Activated T-helper 1 cell treated with anti-CD3 and anti-CD28 coated beads, Interleukin-2, amount 50 U/mL, for 16 hours (primary cell): ENCODE data around the gene RYR3.
"Not testable (repeated sequence)": the region's sequence is repeated elsewhere in the genome, so short reads cannot be mapped to it uniquely, and the experiment has no call there.

Experiments
- DNase-seq, 2 donors: peaks; one replicate each; pipeline ENCODE4 v3.0.0-alpha.2; 2020; ENCODE audit warnings: low read depth in 1 of 2, low spot score in 1 of 2

The RYR3 gene

GRCh38 chr15:33569036-33569435 is 258.3 kb downstream of the RYR3 start:
- no peak for DNase-seq

- not testable (repeated sequence) for DNase-seq
Observed at GRCh38 chr15:33577911-33578310, 267.1 kb downstream of the RYR3 start.

GRCh38 chr15:33580526-33580925 is 269.8 kb downstream of the RYR3 start:
- DNase-seq: no peak

- no peak for DNase-seq
Observed at GRCh38 chr15:33581032-33581431, 270.3 kb downstream of the RYR3 start.

GRCh38 chr15:33584797-33585196 is 274.0 kb downstream of the RYR3 start:
- no peak for DNase-seq

- no peak for DNase-seq
Observed at GRCh38 chr15:33586786-33587697, 276.3 kb downstream of the RYR3 start.

- no peak for DNase-seq
Observed at GRCh38 chr15:33587773-33588172, 277.0 kb downstream of the RYR3 start.

GRCh38 chr15:33592864-33593263 is 282.1 kb downstream of the RYR3 start:
- no peak for DNase-seq

GRCh38 chr15:33598382-33598781 is 287.6 kb downstream of the RYR3 start:
- not testable (repeated sequence) for DNase-seq

GRCh38 chr15:33600212-33600611 is 289.4 kb downstream of the RYR3 start:
- no peak for DNase-seq

- no peak for DNase-seq
Observed at GRCh38 chr15:33601461-33601860, 290.7 kb downstream of the RYR3 start.

- DNase-seq: no peak
Observed at GRCh38 chr15:33608714-33609113, 297.9 kb downstream of the RYR3 start.

GRCh38 chr15:33612721-33613304 is 302.0 kb downstream of the RYR3 start:
- no peak for DNase-seq

- DNase-seq: no peak
Observed at GRCh38 chr15:33616475-33616874, 305.7 kb downstream of the RYR3 start.

GRCh38 chr15:33618350-33618749 is 307.6 kb downstream of the RYR3 start:
- DNase-seq: no peak

GRCh38 chr15:33621141-33621540 is 310.4 kb downstream of the RYR3 start:
- DNase-seq: no peak

GRCh38 chr15:33623010-33623409 is 312.2 kb downstream of the RYR3 start:
- DNase-seq: no peak

- no peak for DNase-seq
Observed at GRCh38 chr15:33624439-33624838, 313.7 kb downstream of the RYR3 start.

- no peak for DNase-seq
Observed at GRCh38 chr15:33629647-33630046, 318.9 kb downstream of the RYR3 start.

GRCh38 chr15:33636234-33636633 is 325.5 kb downstream of the RYR3 start:
- DNase-seq: no peak

GRCh38 chr15:33636958-33637357 is 326.2 kb downstream of the RYR3 start:
- no peak for DNase-seq

GRCh38 chr15:33638453-33638852 is 327.7 kb downstream of the RYR3 start:
- DNase-seq: no peak

GRCh38 chr15:33639051-33639450 is 328.3 kb downstream of the RYR3 start:
- DNase-seq: no peak
